ENCODE measurements around the gene LARP1B.
"Not testable (repeated sequence)": the region's sequence is repeated elsewhere in the genome, so short reads cannot be mapped to it uniquely, and the experiment has no call there.

Gene LARP1B

DNA sequence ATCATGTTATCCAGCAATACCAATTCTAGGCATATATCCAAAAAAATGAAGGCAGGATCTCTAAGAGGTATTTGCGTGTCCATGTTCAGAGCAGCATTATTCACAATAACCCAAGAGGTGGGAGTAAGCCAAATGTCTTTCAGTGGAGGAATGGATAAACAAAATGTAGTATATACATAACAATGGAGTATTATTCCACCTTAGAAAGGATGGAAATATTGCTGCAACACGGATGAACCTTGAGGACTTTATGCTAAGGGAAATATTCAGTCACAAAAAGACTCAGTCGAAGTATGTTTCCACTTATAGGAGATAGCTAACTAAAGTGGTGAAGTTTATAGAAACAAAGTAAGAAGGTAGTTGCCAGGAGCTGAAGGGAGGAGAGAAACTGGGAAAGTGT is 74.3 kb downstream of the LARP1B start:
- DNase-seq (ENCODE audit: low read depth in 2 of 2): no peak

DNA sequence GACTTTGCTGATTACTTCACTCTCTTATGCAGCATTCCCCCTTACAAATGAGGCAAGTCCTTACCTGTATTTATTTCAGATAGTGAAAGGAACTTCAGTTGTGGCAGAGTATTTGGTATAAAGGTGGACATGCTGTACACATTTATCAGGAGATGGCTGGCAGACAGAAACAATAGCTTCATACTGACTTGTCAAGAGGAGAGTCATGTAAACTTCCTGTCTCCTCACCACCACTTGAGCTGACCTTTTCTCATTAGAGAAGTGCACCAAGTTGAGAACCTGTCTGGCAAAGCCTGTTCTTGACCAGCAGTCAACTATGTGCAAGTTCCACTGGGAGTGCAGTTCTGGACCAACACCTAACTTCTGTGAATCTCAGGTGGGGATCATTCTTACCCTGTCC is 80.8 kb downstream of the LARP1B start:
- no peak for DNase-seq (ENCODE audit: low read depth in 2 of 2)

- no peak for DNase-seq (ENCODE audit: low read depth in 2 of 2)
Observed at GRCh38 chr4:128145727-128146126, 84.6 kb downstream of the LARP1B start.

DNA sequence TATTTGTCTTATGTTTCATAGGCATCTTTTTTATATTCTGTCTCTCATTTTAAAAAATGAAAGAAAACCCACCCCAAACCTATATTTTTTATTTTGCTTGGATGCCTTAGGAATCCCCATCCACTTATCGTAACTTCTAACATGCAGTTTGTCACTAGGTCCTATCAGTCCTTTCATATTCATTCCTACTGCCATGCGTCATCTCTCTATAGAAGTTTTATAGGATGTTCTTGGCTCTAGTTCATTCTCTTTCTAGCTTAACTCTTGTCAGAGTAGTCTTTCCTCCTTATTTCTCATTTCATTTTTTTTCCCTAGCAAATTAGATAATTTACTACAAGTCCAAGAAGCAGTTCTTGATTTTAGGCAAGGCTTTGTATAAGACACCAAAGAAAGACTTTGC is 92.7 kb downstream of the LARP1B start:
- DNase-seq (ENCODE audit: low read depth in 2 of 2): no peak

- no peak for DNase-seq (ENCODE audit: low read depth in 2 of 2)
Observed at GRCh38 chr4:128155231-128155855, 94.2 kb downstream of the LARP1B start.

DNA sequence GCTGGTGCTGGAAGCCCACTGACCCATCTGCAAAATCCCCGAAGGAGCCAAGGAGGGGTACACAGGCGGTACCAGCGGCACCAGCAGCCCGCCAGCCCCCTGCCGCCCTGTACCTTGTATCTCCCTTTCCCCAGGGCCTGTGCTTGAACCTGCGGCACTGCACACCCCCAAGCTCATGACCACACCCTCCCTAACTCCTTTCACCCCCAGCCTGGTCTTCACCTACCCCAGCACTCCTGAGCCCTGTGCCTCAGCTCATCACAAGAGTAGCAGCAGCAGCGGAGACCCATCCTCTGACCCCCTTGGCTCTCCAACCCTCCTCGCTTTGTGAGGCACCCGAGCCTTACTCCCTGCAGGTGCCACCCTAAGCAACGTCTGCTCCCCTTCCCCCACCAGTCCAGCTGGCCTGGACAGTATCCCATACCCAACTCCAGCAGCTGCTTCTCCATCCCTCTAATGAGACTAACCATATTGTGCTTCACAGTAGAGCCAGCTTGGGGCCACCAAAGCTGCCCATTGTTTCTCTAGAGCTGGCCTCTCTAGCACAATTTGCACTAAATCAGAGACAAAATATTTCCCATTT is 94.9 kb downstream of the LARP1B start:
- DNase-seq (ENCODE audit: low read depth in 2 of 2): no peak

DNA sequence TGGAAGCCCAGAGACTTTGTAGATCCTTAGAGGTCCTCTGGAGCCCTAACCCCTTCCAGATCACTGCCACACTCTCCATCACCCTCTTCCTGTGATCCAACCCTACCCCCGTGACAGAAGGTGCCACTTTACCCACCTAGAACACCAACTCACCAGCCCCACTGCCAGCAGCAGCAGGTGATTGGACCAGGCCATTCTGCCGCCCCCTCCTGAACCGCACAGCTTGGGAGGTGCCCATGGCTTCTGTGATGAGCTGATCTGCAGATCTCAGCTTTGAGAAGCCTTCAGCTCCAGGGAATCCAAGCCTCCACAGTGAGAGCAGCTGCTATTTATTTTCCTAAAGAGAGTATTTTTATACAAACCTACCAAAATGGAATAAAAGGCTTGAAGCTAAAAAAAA is 95.4 kb downstream of the LARP1B start:
- DNase-seq (ENCODE audit: low read depth in 2 of 2): not testable (repeated sequence)

DNA sequence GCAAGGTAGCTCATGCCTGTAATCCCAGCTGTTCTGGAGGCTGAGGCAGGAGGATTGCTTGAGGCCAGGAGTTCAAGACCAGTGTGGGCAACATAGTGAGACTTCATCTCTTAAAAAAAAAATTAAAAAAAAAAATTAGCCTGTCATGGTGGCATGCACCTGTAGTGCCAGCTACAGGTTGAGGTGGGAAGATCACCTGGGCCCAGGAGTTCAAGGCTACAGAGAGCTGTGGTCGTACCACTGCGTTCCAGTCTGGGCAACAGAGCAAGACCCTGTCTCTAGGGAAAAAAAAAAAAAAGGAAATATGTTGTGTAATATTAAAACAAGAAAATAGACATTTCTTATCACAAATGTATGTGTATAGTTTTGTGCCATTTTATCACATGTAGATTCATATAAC is 97.8 kb downstream of the LARP1B start:
- no peak for DNase-seq (ENCODE audit: low read depth in 2 of 2)

- no peak for DNase-seq (ENCODE audit: low read depth in 2 of 2)
Observed at GRCh38 chr4:128159967-128160366, 98.9 kb downstream of the LARP1B start.

DNA sequence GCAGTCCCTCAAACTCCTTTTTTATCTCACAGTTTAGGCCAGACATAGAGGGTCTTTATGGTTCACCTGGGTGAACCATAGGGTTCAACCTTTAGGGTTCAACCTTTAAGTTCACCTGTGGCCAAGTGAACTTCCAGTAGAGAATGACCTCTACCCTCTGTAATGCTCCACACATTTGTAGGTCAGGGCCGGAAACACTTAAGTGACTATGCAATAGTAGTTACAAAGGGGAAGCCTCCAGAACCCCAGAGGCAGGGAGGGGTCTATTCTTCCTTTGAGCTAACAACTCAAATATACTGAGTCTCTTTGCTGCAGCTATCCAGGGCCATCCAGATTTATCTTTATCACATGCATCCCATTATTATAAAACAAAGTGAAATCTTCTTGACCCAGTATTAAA is 100.0 kb downstream of the LARP1B start:
- no peak for DNase-seq (ENCODE audit: low read depth in 2 of 2)

GRCh38 chr4:128162434-128162833 is 101.3 kb downstream of the LARP1B start:
- no peak for DNase-seq (ENCODE audit: low read depth in 2 of 2)

DNA sequence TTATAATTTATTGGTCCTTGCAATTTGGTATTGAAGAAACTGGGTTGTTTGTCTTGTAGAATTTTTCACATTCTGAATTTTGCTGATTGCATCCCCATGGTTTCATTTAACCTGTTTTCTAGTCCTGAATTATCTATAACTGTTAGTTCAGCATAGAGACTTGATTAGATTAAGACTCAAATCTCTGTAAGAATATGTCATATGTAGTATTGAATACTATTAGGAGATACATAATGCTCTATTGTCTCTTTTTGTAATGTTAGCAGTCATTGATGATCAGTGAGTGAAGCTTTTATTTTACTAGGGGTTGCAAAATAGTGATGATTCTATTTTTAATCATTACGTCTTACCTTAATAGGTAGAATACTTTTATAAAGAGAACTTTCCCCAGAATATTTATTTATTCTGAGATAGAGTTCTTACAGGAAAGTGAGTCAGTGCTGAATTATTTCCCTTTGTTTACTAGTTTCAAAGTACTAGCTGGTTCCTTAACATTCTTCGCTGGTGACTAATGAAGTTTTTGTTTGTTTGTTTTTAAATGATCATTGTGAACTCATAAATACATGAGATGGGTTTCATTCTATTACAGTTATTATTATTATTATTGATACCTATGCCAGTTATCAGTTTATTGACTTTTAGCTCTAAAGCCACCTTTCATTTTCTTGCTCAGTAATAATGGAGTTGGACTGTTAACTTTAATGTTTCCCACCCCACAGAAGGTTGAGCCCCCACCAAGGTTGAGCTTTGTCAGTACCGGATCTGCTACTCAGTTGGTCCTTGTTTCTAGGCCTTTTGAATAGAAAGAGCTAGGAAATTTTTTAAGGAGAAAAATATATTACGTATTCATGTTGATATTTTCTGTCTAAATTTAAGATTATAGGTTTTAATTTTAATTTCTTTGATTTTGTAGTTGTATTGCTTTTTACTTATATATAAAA is 102.3 kb downstream of the LARP1B start:
- DNase-seq (ENCODE audit: low read depth in 2 of 2): no peak

DNA sequence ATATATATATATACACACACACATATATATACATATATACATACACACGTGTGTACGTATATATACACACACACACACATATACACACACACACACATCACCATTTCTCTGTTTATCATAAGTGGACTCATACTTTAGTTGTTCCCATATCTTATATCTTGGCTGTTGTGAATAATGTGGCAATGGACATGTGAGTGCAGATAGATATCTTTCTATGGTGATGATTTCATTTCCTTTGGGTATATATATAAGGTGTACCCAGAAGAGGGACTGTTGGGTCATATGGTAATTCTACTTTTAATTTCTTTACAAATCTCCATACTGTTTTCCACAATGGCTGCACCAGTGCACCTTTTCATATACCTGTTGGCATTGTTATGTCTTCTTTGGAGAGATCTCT is 105.9 kb downstream of the LARP1B start:
- no peak for DNase-seq (ENCODE audit: low read depth in 2 of 2)

DNA sequence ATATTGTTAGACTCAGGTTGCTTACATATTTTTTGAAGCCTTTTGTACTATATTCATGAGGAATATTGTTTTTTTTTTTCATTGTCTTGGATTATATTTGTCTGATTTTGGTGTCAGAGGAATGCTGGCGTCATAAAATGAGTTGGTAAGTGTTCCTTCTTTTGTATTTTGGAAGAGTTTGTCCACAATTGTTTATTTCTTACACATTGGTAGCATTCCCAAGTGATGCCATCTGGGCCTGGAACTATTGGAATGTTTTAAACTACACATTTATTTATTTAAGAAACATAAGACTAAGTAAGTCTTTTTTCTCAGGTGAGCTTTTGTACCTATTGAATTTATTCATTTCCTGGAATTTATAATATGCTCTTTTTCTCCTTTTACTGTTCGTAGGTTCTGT is 107.6 kb downstream of the LARP1B start:
- DNase-seq (ENCODE audit: low read depth in 2 of 2): no peak

GRCh38 chr4:128169245-128169644 is 108.1 kb downstream of the LARP1B start:
- no peak for DNase-seq (ENCODE audit: low read depth in 2 of 2)

GRCh38 chr4:128176643-128177042 is 115.5 kb downstream of the LARP1B start:
- no peak for DNase-seq (ENCODE audit: low read depth in 2 of 2)

DNA sequence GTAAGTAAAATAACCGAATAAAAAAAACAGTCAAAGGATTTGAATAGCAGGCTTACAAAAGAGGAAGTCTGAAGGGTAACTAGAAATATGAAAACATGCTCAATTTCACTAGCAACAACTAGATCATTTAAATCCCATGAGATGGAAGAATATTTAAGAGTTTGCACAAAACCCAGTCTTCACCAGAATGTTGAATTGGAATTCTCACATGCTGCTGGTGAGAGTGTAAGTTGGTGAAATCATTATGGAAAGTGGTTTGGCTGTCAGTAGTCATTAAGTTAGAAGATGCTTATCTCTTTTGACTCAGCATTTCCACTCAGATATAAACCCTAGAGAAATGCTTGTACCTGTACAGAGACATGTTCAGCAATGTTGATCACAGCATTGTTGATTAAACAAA is 116.4 kb downstream of the LARP1B start:
- DNase-seq (ENCODE audit: low read depth in 2 of 2): no peak

DNA sequence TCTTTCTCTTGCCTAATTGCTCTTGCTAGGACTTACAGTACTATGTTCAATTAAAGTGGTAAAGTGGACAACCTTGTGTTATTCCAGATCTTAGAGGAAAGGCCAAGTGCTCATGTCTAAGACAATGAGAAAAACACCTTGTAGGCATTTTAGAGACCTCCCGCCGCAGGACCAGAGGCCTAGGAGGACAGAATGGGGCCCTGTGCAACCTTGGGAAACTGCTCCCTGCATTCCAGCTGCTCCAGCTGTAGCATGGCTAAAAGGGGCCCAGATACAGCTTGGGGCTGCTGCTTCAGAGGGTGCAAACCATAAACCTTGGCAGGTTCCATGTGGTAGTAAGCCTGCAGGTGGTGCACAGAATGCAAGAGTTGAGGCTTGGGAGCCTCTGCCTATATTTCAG is 125.5 kb downstream of the LARP1B start:
- no peak for DNase-seq (ENCODE audit: low read depth in 2 of 2)

- DNase-seq (ENCODE audit: low read depth in 2 of 2): peak; percentile 37 to 62
Observed at GRCh38 chr4:128191115-128191781, 130.1 kb downstream of the LARP1B start.

GRCh38 chr4:128220286-128221235 is 159.4 kb downstream of the LARP1B start:
- DNase-seq (ENCODE audit: low read depth in 2 of 2): no peak

DNA sequence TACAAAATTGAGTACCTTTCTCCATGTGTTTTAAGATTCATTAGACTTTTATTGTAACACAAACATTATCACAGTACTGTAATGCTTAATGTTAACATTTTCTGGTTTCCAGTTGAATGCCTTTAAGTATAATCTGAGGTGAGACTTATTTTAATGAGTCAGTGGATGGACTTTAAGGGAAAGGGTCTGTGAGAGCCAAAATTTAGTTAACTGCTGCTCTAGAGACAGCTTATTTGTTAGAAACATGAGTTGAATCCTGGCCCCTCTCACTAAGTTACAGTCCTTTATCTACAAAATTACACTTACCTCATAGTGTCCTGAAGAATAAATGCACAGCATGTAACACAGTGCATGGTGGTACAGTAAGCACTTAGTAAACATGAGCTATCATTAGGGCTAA is 160.5 kb downstream of the LARP1B start:
- no peak for DNase-seq (ENCODE audit: low read depth in 2 of 2)

Measured in stimulated activated CD4-positive, alpha-beta T cell treated with anti-CD3 and anti-CD28 coated beads, Interleukin-1b, Interleukin-23, amount 100 ng/mL, for 4 hours (primary cell).